ENCODE measurements around the gene DLST. TPM values are rescaled to one million over a fixed set of nuclear protein-coding genes. Genes with fewer than 3 reads are reported as not detected.

DLST gene
- total RNA-seq, 2 donors from 2014 or later, result 70.4 to 85.0 TPM

GRCh38 chr14:74947353-74948227, 65.9 kb downstream of the DLST start:
- DNase-seq (ENCODE audit: low spot score), result peak; percentile 51
- intact Hi-C loops (cut with DNase I), result no loop called here

- intact Hi-C loops (cut with DNase I), result no loop called here
These were observed 66.8 kb downstream of the DLST start for GRCh38 chr14:74948228-74949175.

GRCh38 chr14:74949191-74949601, 67.5 kb downstream of the DLST start:
- peak; percentile 74 for DNase-seq (ENCODE audit: low spot score)
- intact Hi-C loops (cut with DNase I), result no loop called here

More at GRCh38 chr14:74948228-74949175, 66.8 kb downstream of the DLST start:
- DNase-seq (ENCODE audit: low spot score), result peak; percentile 74

GRCh38 chr14:74949859-74950573, 68.3 kb downstream of the DLST start:
- intact Hi-C loops (cut with DNase I), result no loop called here
- peak; percentile 76 for DNase-seq (ENCODE audit: low spot score)

DNA sequence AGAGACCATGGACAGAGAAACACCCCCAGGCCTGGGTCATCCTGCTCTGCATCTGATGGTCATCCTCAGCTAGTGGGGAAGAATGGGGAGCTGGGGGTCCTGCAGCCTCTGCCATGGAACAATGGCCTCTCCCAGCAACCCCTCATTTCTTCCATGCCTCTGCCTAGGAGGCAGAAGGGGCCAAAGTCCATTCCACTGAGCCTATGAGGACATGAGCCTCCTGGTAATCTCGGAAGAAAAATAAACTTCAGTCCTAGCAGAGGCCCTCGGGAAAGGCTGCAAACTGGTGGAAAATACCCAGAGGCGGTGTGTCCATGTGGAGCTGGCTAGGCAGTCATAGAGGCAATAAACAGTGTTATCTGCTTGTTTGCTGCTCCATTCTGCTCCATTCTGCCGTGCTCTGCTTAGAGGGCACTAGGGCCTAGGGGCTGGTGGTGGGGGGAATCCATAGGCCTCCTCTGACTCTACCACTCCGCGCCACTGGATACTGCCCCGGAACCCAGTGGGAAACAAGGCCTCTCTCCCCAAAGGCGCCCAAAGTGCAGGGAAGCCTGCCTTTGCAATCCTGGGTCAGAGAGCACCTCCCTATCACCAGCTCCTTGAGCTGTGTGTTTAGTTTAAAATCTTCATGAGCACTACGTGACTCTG, 69.2 kb downstream of the DLST start:
- intact Hi-C loops (cut with DNase I), result no loop called here
- DNase-seq (ENCODE audit: low spot score), result peak; percentile 53

DNA sequence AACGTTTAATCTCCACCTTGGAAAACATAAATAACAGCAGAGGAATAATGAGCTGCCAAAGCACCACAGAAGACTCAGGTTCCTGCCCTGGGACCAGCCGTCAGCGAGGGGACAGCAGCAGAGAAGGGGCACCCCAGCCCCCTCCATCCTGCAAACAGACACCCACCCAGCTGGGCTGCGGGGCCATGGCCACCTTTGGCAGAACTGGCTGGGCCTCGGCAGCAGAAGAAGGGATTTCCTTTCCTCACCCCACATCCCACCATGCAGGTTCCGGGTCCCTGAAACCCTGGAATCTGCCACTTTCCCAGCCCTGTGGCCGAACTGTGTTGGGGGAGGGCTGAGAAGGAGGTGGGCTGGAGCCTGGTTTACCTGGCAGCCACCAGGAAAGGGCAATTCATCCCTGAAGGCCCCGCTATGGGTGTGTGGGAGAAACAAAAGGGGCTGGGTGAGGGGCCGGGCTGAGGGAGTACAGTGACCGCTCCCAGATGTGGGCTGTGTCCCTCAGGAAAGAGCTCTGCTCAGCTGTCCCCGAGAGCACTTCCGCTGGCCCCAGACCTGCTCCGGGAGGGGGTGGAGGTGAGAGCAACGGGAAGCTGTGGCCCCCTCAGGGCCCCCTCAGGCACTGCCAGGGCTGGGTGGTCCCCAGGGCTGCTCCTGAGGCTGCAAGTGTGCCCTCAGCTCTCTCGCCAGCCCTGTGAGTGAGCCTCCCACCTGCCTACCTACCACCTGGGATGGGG, 69.9 kb downstream of the DLST start:
- intact Hi-C loops (cut with DNase I), result no loop called here
- DNase-seq (ENCODE audit: low spot score), result peak; percentile 67

DNA sequence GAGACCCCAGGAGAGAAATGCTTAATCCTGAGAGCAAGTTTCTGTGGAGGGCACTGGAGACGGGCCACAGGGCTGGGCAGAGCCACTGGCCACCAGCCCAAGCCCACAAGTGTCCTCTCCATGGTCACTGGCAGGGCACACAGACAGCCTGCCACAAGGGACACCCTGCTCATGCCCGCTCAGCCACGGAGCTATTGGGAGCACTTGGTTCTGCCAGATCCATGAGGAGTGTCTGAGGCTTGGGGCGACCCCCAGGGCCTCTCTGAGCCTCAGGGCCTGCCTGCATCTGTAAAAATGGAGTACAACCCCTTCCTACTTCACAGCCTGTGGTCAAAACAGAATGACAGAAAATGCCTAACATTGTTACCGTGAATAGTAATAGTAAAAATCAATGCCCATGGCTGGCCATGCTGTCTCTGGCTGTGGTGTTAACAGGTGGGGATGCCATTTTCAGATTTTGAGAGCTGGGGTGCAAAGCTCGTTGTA, 70.5 kb downstream of the DLST start:
- intact Hi-C loops (cut with DNase I), result no loop called here
- no peak for DNase-seq (ENCODE audit: low spot score)

DNA sequence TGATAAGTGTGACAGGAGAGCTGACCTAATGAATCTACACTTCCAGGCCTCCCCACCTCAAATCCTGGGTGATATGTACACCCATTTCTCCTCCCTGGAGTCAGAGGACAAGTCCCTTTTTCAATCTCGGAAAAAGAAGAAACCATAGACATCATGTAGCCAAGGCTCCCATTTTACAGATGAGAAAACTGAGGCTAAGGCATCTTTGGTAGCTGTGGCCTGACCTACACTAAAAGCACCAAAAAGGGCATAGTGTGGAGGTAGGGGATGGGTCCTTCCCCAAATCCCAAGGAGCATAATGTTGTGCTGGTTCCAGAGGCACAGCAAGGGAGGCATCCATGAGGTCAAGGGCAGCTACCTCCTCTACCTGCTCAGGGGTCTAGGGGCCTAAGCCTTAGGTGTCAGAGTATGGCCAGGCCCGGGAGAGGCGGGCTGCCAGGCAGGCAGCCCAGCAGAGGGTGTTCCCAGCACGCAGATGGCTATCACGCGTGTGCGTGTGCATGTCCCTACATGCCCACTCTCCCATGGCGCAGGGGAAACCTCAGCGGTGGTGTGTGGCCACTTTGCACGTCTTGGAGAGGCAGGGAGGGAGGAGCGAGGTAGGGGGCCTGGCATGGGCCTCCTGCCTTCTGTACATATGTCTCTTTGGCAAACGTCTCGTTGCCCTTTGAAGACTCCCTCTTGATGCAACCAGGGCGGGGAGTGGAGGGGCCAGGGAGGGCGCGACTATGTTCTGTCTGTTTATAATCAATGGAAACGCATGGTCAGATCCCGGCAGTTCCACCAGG, 71.2 kb downstream of the DLST start:
- intact Hi-C loops (cut with DNase I), result loop anchor here in 1 of 2 donors (1.0 kb wide), 1 partner anchor 128 kb away; no protein-coding TSS in a partner anchor
- DNase-seq (ENCODE audit: low spot score), result peak; percentile 74

Other genes starting within 250 kb of the DLST start
- 10 to 100 TPM; 22.1 to 25.7 TPM for gene AREL1, start 168.8 kb upstream of the DLST start, total RNA-seq
- gene FCF1, start 168.8 kb upstream of the DLST start, total RNA-seq, result 10 to 100 TPM; 41.2 to 42.4 TPM
- 10 to 100 TPM; 46.8 to 52.4 TPM for gene YLPM1, start 118.6 kb upstream of the DLST start, total RNA-seq
- gene PROX2, start 5.8 kb upstream of the DLST start, total RNA-seq, result not detected
- 10 to 100 TPM in 1 of 2 donors, 1 to 10 TPM in 1; 9.6 to 17.0 TPM for gene RPS6KL1, start 41.3 kb downstream of the DLST start, total RNA-seq
- 10 to 100 TPM in 1 of 2 donors, 1 to 10 TPM in 1; 7.7 to 11.2 TPM for gene PGF, start 73.7 kb downstream of the DLST start, total RNA-seq
- gene EIF2B2, start 121.0 kb downstream of the DLST start, total RNA-seq, result 10 to 100 TPM; 22.3 to 29.5 TPM
- gene MLH3, start 169.6 kb downstream of the DLST start, total RNA-seq, result 10 to 100 TPM; 27.2 to 28.2 TPM
- 10 to 100 TPM in 1 of 2 donors, 1 to 10 TPM in 1; 8.2 to 11.5 TPM for gene ACYP1, start 182.1 kb downstream of the DLST start, total RNA-seq
- gene ZC2HC1C, start 187.7 kb downstream of the DLST start, total RNA-seq, result 1 to 10 TPM in 1 of 2 donors, under 1 TPM in 1; 0.46 to 2.3 TPM
- gene NEK9, start 245.1 kb downstream of the DLST start, total RNA-seq, result 10 to 100 TPM; 68.7 to 86.2 TPM